ENCODE data around the gene SFXN4. TPM values are rescaled to one million over a fixed set of nuclear protein-coding genes. Genes with fewer than 3 reads are reported as not detected.

SFXN4 gene
- total and polyA plus RNA-seq, 2 experiments from 2014 or later, result 18.6 to 22.3 TPM

DNA sequence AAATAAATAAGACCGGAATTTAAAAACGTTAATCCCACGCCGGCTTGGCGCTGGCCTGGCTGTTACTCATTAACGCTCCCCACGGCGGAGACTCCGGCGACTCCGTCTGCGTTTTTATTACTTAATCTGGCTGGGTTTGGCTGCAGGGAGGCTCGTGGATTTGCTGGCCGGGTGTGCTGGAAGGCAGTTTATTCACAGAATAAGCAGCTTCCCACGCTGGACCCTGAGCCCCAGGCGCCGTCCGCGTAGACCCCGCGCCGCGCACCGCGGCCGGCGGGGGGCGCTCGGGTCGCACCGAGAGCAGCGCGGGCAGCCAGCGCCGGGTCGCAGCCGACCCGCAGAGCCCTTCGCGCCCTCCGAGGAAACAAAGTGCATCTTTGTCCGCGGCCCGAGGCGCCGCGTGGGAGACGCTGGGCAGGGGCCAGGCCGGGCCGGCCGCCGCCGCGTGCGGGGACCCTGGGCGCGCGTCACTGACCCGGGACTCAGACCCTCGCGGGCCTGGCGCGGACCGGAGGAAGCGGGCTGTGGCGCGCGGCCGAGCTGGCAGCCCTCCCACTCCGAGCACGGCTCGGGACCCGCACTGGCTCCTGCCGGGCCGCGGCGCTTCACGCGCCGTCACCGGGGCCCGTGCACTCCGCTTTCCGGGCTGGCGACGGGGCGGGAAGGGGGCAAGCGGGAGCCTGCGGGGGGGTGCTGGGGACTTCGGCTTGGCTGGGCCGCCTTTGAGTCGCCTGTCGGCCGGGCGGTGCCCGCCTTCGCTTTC lies 41.3 kb upstream of the SFXN4 start:
- H2AFZ ChIP-seq, result peak overlapping the region; percentile 92
- Mint-ChIP-seq H3K4me1 (peaks cover 37% of the 10 kb centered on the region), H3K9me3 (no peaks in the 10 kb centered on the region), H3K4me3 (peak overlapping the region; percentile 76), H3K36me3 (ENCODE audit: low read depth) (no peaks in the 10 kb centered on the region), H3K27me3 (ENCODE audit: insufficient read depth, low read depth, poor library complexity) (peaks cover 20% of the 10 kb centered on the region), H3K27ac (no peak overlapping the region)
- ATAC-seq (peak; percentile 56), DNase-seq (ENCODE audit: low spot score) (peak; percentile 76)
- peaks cover 18% of the 10 kb centered on the region for H3K27me3 ChIP-seq (ENCODE audit: insufficient read depth)
- peaks cover 32% of the 10 kb centered on the region for H3K4me1 ChIP-seq (ENCODE audit: insufficient read depth)
- H3K79me2 ChIP-seq (replicated peaks; ENCODE audit: insufficient read depth), result no peaks in the 10 kb centered on the region
- no peak overlapping the region for H3K27ac ChIP-seq (ENCODE audit: low read depth)
- peak overlapping the region; percentile 86 for H3K4me3 ChIP-seq
- H3K4me2 ChIP-seq, result peak overlapping the region; percentile 84
- no peak for TF ChIP-seq CREB1 (CRISPR knock-in tag; IDR thresholded peaks at IDR 0.05; ENCODE audit: low read depth)
- TF ChIP-seq, protein P1, sequence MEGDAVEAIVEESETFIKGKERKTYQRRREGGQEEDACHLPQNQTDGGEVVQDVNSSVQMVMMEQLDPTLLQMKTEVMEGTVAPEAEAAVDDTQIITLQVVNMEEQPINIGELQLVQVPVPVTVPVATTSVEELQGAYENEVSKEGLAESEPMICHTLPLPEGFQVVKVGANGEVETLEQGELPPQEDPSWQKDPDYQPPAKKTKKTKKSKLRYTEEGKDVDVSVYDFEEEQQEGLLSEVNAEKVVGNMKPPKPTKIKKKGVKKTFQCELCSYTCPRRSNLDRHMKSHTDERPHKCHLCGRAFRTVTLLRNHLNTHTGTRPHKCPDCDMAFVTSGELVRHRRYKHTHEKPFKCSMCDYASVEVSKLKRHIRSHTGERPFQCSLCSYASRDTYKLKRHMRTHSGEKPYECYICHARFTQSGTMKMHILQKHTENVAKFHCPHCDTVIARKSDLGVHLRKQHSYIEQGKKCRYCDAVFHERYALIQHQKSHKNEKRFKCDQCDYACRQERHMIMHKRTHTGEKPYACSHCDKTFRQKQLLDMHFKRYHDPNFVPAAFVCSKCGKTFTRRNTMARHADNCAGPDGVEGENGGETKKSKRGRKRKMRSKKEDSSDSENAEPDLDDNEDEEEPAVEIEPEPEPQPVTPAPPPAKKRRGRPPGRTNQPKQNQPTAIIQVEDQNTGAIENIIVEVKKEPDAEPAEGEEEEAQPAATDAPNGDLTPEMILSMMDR (conservative IDR thresholded peaks at IDR 0.05; ENCODE audit: low read depth in 2 of 2), result peak; percentile 61 to 70
- peaks cover 10% of the 10 kb centered on the region; the same call in 1 of the 2 replicates for H3F3A ChIP-seq (replicated peaks; ENCODE audit: low read depth)
- H3K36me3 ChIP-seq (ENCODE audit: insufficient read depth), result no peaks in the 10 kb centered on the region
- no peaks in the 10 kb centered on the region for H3K9me2 ChIP-seq (ENCODE audit: insufficient read depth)
- no peaks in the 10 kb centered on the region; the same call in 1 of the 2 replicates for H4K20me1 ChIP-seq (replicated peaks; ENCODE audit: insufficient read depth)

DNA sequence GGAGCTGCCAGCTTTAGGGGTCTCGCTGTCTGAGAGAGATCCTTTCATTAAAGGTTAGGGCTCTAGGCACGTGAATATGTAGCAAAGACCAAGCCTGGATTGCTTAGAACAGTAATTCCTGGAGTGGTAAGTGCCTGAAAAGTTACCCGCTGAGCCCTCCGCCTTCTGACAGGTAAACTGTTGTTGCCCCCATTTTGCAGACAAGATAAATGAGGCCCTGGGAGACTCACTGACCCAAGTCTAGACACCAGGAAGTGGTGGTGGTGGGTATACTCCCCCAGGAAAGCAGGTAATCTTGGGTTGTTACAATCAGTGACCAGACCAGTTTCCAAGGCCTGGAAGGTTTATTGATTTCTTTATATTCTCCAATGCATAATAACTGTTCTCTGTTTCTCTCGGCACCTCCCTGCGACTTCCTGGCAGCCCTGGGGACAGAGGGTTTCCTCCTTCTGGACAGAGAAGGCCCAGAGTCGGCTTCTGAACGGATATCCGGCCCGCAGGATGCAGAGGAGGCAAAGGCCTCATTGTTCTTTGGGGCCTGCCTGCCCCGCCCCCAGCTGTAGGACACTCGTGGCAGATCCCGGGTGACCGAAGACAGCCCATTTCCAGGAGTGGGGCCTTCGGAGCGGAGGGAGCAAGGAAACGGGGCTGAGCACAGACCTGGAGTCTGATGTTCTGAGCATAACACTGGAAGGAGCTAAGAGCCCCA lies 40.5 kb upstream of the SFXN4 start:
- H3K27ac ChIP-seq (ENCODE audit: low read depth), result no peak overlapping the region
- H3K4me1 ChIP-seq (ENCODE audit: insufficient read depth), result peaks cover 25% of the 10 kb centered on the region
- peak overlapping the region; percentile 92 for H2AFZ ChIP-seq
- H3K4me3 Mint-ChIP-seq, result peak overlapping the region; percentile 76
- peak; percentile 6; the same call in 2 of the 3 replicates for ATAC-seq
- DNase-seq (ENCODE audit: low spot score), result peak; percentile 65
- H3K27me3 ChIP-seq (ENCODE audit: insufficient read depth), result peaks cover 18% of the 10 kb centered on the region
- H3K27me3 Mint-ChIP-seq (ENCODE audit: insufficient read depth, low read depth, poor library complexity), result peaks cover 20% of the 10 kb centered on the region
- H3K9me2 ChIP-seq (ENCODE audit: insufficient read depth), result no peaks in the 10 kb centered on the region
- no peaks in the 10 kb centered on the region; the same call in 1 of the 2 replicates for H4K20me1 ChIP-seq (replicated peaks; ENCODE audit: insufficient read depth)
- peak overlapping the region; percentile 84 for H3K4me2 ChIP-seq
- peaks cover 10% of the 10 kb centered on the region; the same call in 1 of the 2 replicates for H3F3A ChIP-seq (replicated peaks; ENCODE audit: low read depth)
- H3K79me2 ChIP-seq (replicated peaks; ENCODE audit: insufficient read depth), result no peaks in the 10 kb centered on the region
- H3K4me3 ChIP-seq, result peak overlapping the region; percentile 86
- H3K36me3 ChIP-seq (ENCODE audit: insufficient read depth), result no peaks in the 10 kb centered on the region
- no peaks in the 10 kb centered on the region for H3K9me3 Mint-ChIP-seq
- H3K27ac Mint-ChIP-seq, result no peak overlapping the region; the same call in 1 of the 2 replicates
- peaks cover 30% of the 10 kb centered on the region for H3K4me1 Mint-ChIP-seq
- H3K36me3 Mint-ChIP-seq (ENCODE audit: low read depth), result no peaks in the 10 kb centered on the region
- TF ChIP-seq NANOG (IDR thresholded peaks at IDR 0.05; ENCODE audit: borderline replicate concordance), result no peak
- TF ChIP-seq ZNF331 (CRISPR knock-in tag; IDR thresholded peaks at IDR 0.05; ENCODE audit: low read depth), result no peak
- TF ChIP-seq, protein P2, sequence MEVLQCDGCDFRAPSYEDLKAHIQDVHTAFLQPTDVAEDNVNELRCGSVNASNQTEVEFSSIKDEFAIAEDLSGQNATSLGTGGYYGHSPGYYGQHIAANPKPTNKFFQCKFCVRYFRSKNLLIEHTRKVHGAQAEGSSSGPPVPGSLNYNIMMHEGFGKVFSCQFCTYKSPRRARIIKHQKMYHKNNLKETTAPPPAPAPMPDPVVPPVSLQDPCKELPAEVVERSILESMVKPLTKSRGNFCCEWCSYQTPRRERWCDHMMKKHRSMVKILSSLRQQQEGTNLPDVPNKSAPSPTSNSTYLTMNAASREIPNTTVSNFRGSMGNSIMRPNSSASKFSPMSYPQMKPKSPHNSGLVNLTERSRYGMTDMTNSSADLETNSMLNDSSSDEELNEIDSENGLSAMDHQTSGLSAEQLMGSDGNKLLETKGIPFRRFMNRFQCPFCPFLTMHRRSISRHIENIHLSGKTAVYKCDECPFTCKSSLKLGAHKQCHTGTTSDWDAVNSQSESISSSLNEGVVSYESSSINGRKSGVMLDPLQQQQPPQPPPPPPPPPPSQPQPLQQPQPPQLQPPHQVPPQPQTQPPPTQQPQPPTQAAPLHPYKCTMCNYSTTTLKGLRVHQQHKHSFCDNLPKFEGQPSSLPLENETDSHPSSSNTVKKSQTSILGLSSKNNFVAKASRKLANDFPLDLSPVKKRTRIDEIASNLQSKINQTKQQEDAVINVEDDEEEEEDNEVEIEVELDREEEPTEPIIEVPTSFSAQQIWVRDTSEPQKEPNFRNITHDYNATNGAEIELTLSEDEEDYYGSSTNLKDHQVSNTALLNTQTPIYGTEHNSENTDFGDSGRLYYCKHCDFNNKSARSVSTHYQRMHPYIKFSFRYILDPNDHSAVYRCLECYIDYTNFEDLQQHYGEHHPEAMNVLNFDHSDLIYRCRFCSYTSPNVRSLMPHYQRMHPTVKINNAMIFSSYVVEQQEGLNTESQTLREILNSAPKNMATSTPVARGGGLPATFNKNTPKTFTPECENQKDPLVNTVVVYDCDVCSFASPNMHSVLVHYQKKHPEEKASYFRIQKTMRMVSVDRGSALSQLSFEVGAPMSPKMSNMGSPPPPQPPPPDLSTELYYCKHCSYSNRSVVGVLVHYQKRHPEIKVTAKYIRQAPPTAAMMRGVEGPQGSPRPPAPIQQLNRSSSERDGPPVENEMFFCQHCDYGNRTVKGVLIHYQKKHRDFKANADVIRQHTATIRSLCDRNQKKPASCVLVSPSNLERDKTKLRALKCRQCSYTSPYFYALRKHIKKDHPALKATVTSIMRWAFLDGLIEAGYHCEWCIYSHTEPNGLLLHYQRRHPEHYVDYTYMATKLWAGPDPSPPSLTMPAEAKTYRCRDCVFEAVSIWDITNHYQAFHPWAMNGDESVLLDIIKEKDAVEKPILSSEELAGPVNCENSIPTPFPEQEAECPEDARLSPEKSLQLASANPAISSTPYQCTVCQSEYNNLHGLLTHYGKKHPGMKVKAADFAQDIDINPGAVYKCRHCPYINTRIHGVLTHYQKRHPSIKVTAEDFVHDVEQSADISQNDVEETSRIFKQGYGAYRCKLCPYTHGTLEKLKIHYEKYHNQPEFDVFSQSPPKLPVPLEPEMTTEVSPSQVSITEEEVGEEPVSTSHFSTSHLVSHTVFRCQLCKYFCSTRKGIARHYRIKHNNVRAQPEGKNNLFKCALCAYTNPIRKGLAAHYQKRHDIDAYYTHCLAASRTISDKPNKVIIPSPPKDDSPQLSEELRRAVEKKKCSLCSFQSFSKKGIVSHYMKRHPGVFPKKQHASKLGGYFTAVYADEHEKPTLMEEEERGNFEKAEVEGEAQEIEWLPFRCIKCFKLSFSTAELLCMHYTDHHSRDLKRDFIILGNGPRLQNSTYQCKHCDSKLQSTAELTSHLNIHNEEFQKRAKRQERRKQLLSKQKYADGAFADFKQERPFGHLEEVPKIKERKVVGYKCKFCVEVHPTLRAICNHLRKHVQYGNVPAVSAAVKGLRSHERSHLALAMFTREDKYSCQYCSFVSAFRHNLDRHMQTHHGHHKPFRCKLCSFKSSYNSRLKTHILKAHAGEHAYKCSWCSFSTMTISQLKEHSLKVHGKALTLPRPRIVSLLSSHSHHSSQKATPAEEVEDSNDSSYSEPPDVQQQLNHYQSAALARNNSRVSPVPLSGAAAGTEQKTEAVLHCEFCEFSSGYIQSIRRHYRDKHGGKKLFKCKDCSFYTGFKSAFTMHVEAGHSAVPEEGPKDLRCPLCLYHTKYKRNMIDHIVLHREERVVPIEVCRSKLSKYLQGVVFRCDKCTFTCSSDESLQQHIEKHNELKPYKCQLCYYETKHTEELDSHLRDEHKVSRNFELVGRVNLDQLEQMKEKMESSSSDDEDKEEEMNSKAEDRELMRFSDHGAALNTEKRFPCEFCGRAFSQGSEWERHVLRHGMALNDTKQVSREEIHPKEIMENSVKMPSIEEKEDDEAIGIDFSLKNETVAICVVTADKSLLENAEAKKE (CRISPR knock-in tag; IDR thresholded peaks at IDR 0.05), result no peak
- TF ChIP-seq ZNF114 (CRISPR knock-in tag; IDR thresholded peaks at IDR 0.05), result no peak
- TF ChIP-seq, protein P1 (conservative IDR thresholded peaks at IDR 0.05; ENCODE audit: low read depth in 2 of 2), result no peak
- no peak for TF ChIP-seq CREB1 (CRISPR knock-in tag; IDR thresholded peaks at IDR 0.05; ENCODE audit: low read depth)
- TF ChIP-seq, protein P3, sequence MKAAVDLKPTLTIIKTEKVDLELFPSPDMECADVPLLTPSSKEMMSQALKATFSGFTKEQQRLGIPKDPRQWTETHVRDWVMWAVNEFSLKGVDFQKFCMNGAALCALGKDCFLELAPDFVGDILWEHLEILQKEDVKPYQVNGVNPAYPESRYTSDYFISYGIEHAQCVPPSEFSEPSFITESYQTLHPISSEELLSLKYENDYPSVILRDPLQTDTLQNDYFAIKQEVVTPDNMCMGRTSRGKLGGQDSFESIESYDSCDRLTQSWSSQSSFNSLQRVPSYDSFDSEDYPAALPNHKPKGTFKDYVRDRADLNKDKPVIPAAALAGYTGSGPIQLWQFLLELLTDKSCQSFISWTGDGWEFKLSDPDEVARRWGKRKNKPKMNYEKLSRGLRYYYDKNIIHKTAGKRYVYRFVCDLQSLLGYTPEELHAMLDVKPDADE (IDR thresholded peaks at IDR 0.05), result no peak
